Endothelial cell of umbilical vein (primary cell): ENCODE measurements around the gene RASL10A. TPM values are rescaled to one million over a fixed set of nuclear protein-coding genes. Genes with fewer than 3 reads are reported as not detected.

Experiments used
- BruUV-seq: library from RNA; stranded (reverse); fragments of 400-500 nt; replicated peaks from 2 replicates; lab custom pipeline; 2021; lab: Mats Ljungman, UMichigan
- CTCF ChIA-PET: fragments of 300-600, 350-600 bp; sonication (Branson Sonifier 250); formaldehyde crosslinking; loops from one replicate; lab custom pipeline; 2021; ENCODE audit warnings: antibody characterized with exemption, inconsistent platforms; lab: Charles Lee
- POLR2A ChIA-PET: fragments of 300-600, 350-600 bp; sonication (Branson Sonifier 250); formaldehyde crosslinking; loops from one replicate; lab custom pipeline; 2021; ENCODE audit warnings: antibody characterized with exemption, inconsistent platforms; lab: Charles Lee
- DNase-seq: peaks from one replicate; pipeline ENCODE4 v3.0.0-alpha.2; 2011; ENCODE audit warnings: low read depth, low spot score
- FAIRE-seq: peaks from 2 replicates; lab custom pipeline; 2011; peaks lifted over from hg19 to GRCh38; lab: Jason Lieb, UNC
- H2AFZ ChIP-seq: 2 replicates; pipeline ENCODE4 v1.6.0; 2012; ENCODE audit warnings: low read depth, low read length, control low read depth, inconsistent platforms
- H3K27ac ChIP-seq: 2 replicates; pipeline ENCODE4 v1.5.1; 2011; ENCODE audit warnings: low read depth, mild to moderate bottlenecking, control low read depth, low read length, moderate library complexity; ENCODE audit not compliant: insufficient read depth
- H3K27me3 ChIP-seq, 2 experiments: 2 replicates each; pipeline versions ENCODE4 v1.6.0 to v1.6.1; 2011; ENCODE audit warnings: low read length in 2 of 2, mixed read lengths in 1 of 2; ENCODE audit not compliant: control insufficient read depth in 2 of 2, insufficient read depth in 2 of 2
- H3K36me3 ChIP-seq, 2 experiments: 2 replicates in 1 of 2; 3 replicates in 1 of 2; pipeline ENCODE4 v1.5.1; 2011; ENCODE audit warnings: low read length in 2 of 2, mild to moderate bottlenecking in 1 of 2, moderate library complexity in 1 of 2; ENCODE audit not compliant: control insufficient read depth in 2 of 2, insufficient read depth in 2 of 2; ENCODE audit errors: extremely low read depth in 1 of 2
- H3K4me1 ChIP-seq: 3 replicates; pipeline ENCODE4 v1.5.1; 2011; ENCODE audit warnings: mild to moderate bottlenecking, low read length; ENCODE audit not compliant: control insufficient read depth, insufficient read depth; ENCODE audit errors: extremely low read depth
- H3K4me2 ChIP-seq: 2 replicates; pipeline ENCODE4 v1.6.1; 2011; ENCODE audit warnings: low read length, control low read depth, mixed read lengths; ENCODE audit not compliant: insufficient read depth
- H3K4me3 ChIP-seq, 3 experiments: fragments of 200-600 bp in 1 of 3; sonication (generic), shearing (Covaris generic) in 1 of 3; replicated peaks in 1 of 3; 2 replicates each; pipeline ENCODE4 v1.5.1; 2011 to 2016; ENCODE audit warnings: control low read depth in 3 of 3, low read length in 3 of 3, mild to moderate bottlenecking in 2 of 3, inconsistent platforms in 1 of 3, low read depth in 1 of 3, moderate library complexity in 1 of 3; ENCODE audit not compliant: insufficient read depth in 1 of 3
- H3K79me2 ChIP-seq: 2 replicates; pipeline ENCODE4 v1.6.0; 2012; ENCODE audit warnings: low read length, inconsistent platforms; ENCODE audit not compliant: control insufficient read depth, insufficient read depth
- H3K9ac ChIP-seq: replicated peaks from 2 replicates; pipeline ENCODE3; 2011; ENCODE audit warnings: low read length, control low read depth; ENCODE audit not compliant: insufficient read depth; ENCODE audit errors: extremely low read depth
- H3K9me1 ChIP-seq: replicated peaks from 3 replicates; pipeline ENCODE4 v1.6.0; 2011; ENCODE audit warnings: mild to moderate bottlenecking, low read length; ENCODE audit not compliant: control insufficient read depth, insufficient read depth; ENCODE audit errors: extremely low read depth
- H3K9me3 ChIP-seq: replicated peaks from 2 replicates; pipeline ENCODE4 v1.5.1; 2012; ENCODE audit warnings: low read length, inconsistent platforms; ENCODE audit not compliant: control insufficient read depth, insufficient read depth
- H4K20me1 ChIP-seq: replicated peaks from 2 replicates; pipeline ENCODE3; 2011; ENCODE audit warnings: mild to moderate bottlenecking, low read length; ENCODE audit not compliant: control insufficient read depth, insufficient read depth; ENCODE audit errors: extremely low read depth
- CTCF ChIP-seq, 2 donors: IDR thresholded peaks; 1 replicate in 1 of 2; 2 replicates in 1 of 2; pipeline ENCODE4 v1.5.1; 2011; ENCODE audit warnings: low read length in 2 of 2, mild to moderate bottlenecking in 2 of 2, moderate library complexity in 2 of 2, control low read depth in 1 of 2, inconsistent platforms in 1 of 2, low read depth in 1 of 2; ENCODE audit not compliant: insufficient read depth in 1 of 2; ENCODE audit errors: extremely low read depth in 1 of 2
- EZH2 ChIP-seq: IDR thresholded peaks from 2 replicates; pipeline ENCODE4 v1.6.1; 2012; ENCODE audit warnings: borderline replicate concordance, low read depth, mild to moderate bottlenecking, moderate library complexity, low read length, inconsistent platforms; ENCODE audit not compliant: severe bottlenecking
- FOS ChIP-seq: IDR thresholded peaks from 2 replicates; pipeline ENCODE4 v1.6.1; 2011; ENCODE audit warnings: mild to moderate bottlenecking, low read length, moderate library complexity, borderline replicate concordance; ENCODE audit not compliant: insufficient read depth
- GATA2 ChIP-seq: IDR thresholded peaks from 2 replicates; pipeline ENCODE4 v1.7.0; 2011; ENCODE audit warnings: low read depth, mild to moderate bottlenecking, moderate library complexity, mixed read lengths, low read length; ENCODE audit not compliant: insufficient read length, insufficient read depth
- JUN ChIP-seq: IDR thresholded peaks from 2 replicates; pipeline ENCODE4 v1.6.1; 2011; ENCODE audit warnings: borderline replicate concordance, low read depth; ENCODE audit not compliant: insufficient read length, insufficient read depth
- MAX ChIP-seq: IDR thresholded peaks from 2 replicates; pipeline ENCODE4 v1.6.1; 2011; ENCODE audit not compliant: insufficient read depth, insufficient read length
- MYC ChIP-seq: IDR thresholded peaks from one replicate; pipeline ENCODE4 v1.6.1; 2011; ENCODE audit warnings: mild to moderate bottlenecking, low read depth, low read length
- POLR2A ChIP-seq: IDR thresholded peaks from 2 replicates; pipeline ENCODE4 v1.6.1; 2012; ENCODE audit warnings: low read depth, mild to moderate bottlenecking, control low read depth, low read length
- POLR2AphosphoS5 ChIP-seq: IDR thresholded peaks from 2 replicates; pipeline ENCODE4 v1.6.1; 2012; ENCODE audit warnings: low read depth, mild to moderate bottlenecking, control low read depth, low read length, moderate library complexity; ENCODE audit not compliant: insufficient read depth
- dilution Hi-C: fragments of 300-500 bp; cut with MboI; formaldehyde crosslinking; loops from one replicate; pipeline ENCODE4 v1.15.0; 2019; ENCODE audit warnings: low sequenced_read_pairs; ENCODE audit not compliant: extremely low pct_ligation_motif_present
- intact Hi-C: fragments of 100-400 bp; cut with micrococcal nuclease; formaldehyde crosslinking; loops from one replicate; pipeline ENCODE4 v1.10.0; 2022
- polyA plus RNA-seq, 4 experiments: library from polyadenylated mRNA; depleted of rRNA in 3 of 4; stranded (reverse) in 3 of 4; unstranded in 1 of 4; fragments of >200 nt; gene quantifications; 2 replicates each; pipeline versions ENCODE4 v1.2.1 to v1.2.3, GENCODE V29; 2011 to 2012; ENCODE audit warnings: missing spikeins in 1 of 4
- total RNA-seq: library from RNA; stranded (reverse); gene quantifications from 2 replicates; pipeline ENCODE4 v1.2.3, GENCODE V29; 2021

The RASL10A gene
- total and polyA plus RNA-seq, 2 donors (not counting 3 experiments of a cell fraction or from before 2014, with no cell fraction given): 1.1 to 1.9 TPM

GRCh38 chr22:29348956-29349355, 33.5 kb upstream of the RASL10A start:
- BruUV-seq: no TSS peak
- H3K4me1 ChIP-seq: no peaks in the 10 kb centered on the region
- FAIRE-seq (no peak), DNase-seq (no peak)
- no peak overlapping the region for H3K9ac ChIP-seq
- no peak overlapping the region for H3K27ac ChIP-seq
- no peaks in the 10 kb centered on the region for H3K27me3 ChIP-seq
- H3K4me2 ChIP-seq: no peak overlapping the region
- H3K4me3 ChIP-seq: no peak overlapping the region
- no peaks in the 10 kb centered on the region for H4K20me1 ChIP-seq
- TF ChIP-seq FOS (no peak), CTCF (IDR thresholded peaks at IDR 0.05; ENCODE audit: extremely low read depth in 1 of 2, insufficient read depth in 1 of 2, low read depth in 1 of 2, low read length in 2 of 2) (no peak), MYC (no peak)
- intact Hi-C loops: no loop called here
- no peak overlapping the region for H2AFZ ChIP-seq
- peaks cover 19 to 72% of the 10 kb centered on the region in 2 experiments for H3K36me3 ChIP-seq
- CTCF ChIA-PET: interaction anchor here (2.9 kb wide), 1 partner anchor 10 kb away, joined by 9 read pairs; no protein-coding TSS in a partner anchor
- no peaks in the 10 kb centered on the region for H3K9me3 ChIP-seq
- POLR2A ChIA-PET: no interaction called here
- H3K9me1 ChIP-seq: no peaks in the 10 kb centered on the region
- dilution Hi-C loops: no loop called here
- no peaks in the 10 kb centered on the region for H3K79me2 ChIP-seq

- no peak overlapping the region for H2AFZ ChIP-seq
- H3K9ac ChIP-seq: no peak overlapping the region
- no TSS peak for BruUV-seq
- TF ChIP-seq MYC (no peak), JUN (no peak), EZH2 (no peak), CTCF (IDR thresholded peaks at IDR 0.05; ENCODE audit: extremely low read depth in 1 of 2, insufficient read depth in 1 of 2, low read depth in 1 of 2, low read length in 2 of 2) (no peak), FOS (no peak), MAX (no peak), GATA2 (no peak), POLR2AphosphoS5 (no peak), POLR2A (no peak)
- H3K79me2 ChIP-seq: no peaks in the 10 kb centered on the region
- ChIA-PET CTCF (interaction anchor here (0.9 to 2.9 kb wide), 4 partner anchors 11 to 31 kb away, joined by 3 to 9 read pairs (median 5); no protein-coding TSS in a partner anchor), POLR2A (no interaction called here)
- H4K20me1 ChIP-seq: no peaks in the 10 kb centered on the region
- no peaks in the 10 kb centered on the region for H3K4me1 ChIP-seq
- no peak overlapping the region for H3K4me3 ChIP-seq
- no peak overlapping the region for H3K27ac ChIP-seq
- intact Hi-C loops: no loop called here
- H3K36me3 ChIP-seq: peaks cover 16 to 68% of the 10 kb centered on the region in 2 experiments
- no peaks in the 10 kb centered on the region for H3K27me3 ChIP-seq
- dilution Hi-C loops: no loop called here
- no peak overlapping the region for H3K4me2 ChIP-seq
- FAIRE-seq (no peak), DNase-seq (no peak)
- H3K9me3 ChIP-seq: no peaks in the 10 kb centered on the region
- H3K9me1 ChIP-seq: no peaks in the 10 kb centered on the region
Observed at GRCh38 chr22:29348041-29348440, 32.5 kb upstream of the RASL10A start.
